Type B pancreatic cell (in vitro differentiated cells): ENCODE results near the gene RGCC. TPM values are rescaled to one million over a fixed set of nuclear protein-coding genes. Genes with fewer than 3 reads are reported as not detected.

ENCODE experiments used
- DNase-seq: peaks from one replicate; pipeline ENCODE4 v3.0.0; 2021; ENCODE audit warnings: mixed read lengths; ENCODE audit not compliant: unreplicated experiment; ENCODE audit errors: extremely low spot score
- H3K27ac Mint-ChIP-seq: 2 replicates; pipeline ENCODE4 v1.8.0; 2021; ENCODE audit warnings: mild to moderate bottlenecking, mixed read lengths
- H3K27me3 Mint-ChIP-seq: 2 replicates; pipeline ENCODE4 v1.8.0; 2021; ENCODE audit warnings: mixed read lengths
- H3K36me3 Mint-ChIP-seq: 2 replicates; pipeline ENCODE4 v1.8.0; 2021; ENCODE audit warnings: mixed read lengths
- H3K4me1 Mint-ChIP-seq: one replicate; pipeline ENCODE4 v1.8.0; 2021; ENCODE audit warnings: mixed read lengths; ENCODE audit not compliant: unreplicated experiment
- H3K4me3 Mint-ChIP-seq: 2 replicates; pipeline ENCODE4 v1.8.0; 2021; ENCODE audit warnings: mild to moderate bottlenecking, mixed read lengths
- H3K9me3 Mint-ChIP-seq: 2 replicates; pipeline ENCODE4 v1.8.0; 2021; ENCODE audit warnings: mixed read lengths
- CTCF ChIP-seq: fragments of 200-600 bp; sonication (generic); conservative IDR thresholded peaks from 2 replicates; pipeline ENCODE4 v1.5.0; 2021; ENCODE audit warnings: antibody characterized with exemption, mild to moderate bottlenecking
- total RNA-seq: library from RNA; stranded (reverse); gene quantifications from 2 replicates; pipeline ENCODE4 v1.2.1, GENCODE V29; 2021; ENCODE audit warnings: low replicate concordance

The RGCC gene
- total RNA-seq, 1 donor from 2014 or later: 2.7 TPM

GRCh38 chr13:41492432-41493260, 35.3 kb downstream of the RGCC start:
- H3K36me3 Mint-ChIP-seq: no peaks in the 10 kb centered on the region
- TF ChIP-seq CTCF: no peak
- H3K9me3 Mint-ChIP-seq: no peaks in the 10 kb centered on the region
- no peak overlapping the region for H3K4me3 Mint-ChIP-seq
- DNase-seq: no peak
- H3K27me3 Mint-ChIP-seq: peaks cover 15% of the 10 kb centered on the region
- H3K4me1 Mint-ChIP-seq: peaks cover 5% of the 10 kb centered on the region
- H3K27ac Mint-ChIP-seq: no peak overlapping the region

GRCh38 chr13:41494202-41494601, 36.9 kb downstream of the RGCC start:
- H3K4me3 Mint-ChIP-seq: no peak overlapping the region
- H3K27ac Mint-ChIP-seq: no peak overlapping the region
- no peak for TF ChIP-seq CTCF

DNA sequence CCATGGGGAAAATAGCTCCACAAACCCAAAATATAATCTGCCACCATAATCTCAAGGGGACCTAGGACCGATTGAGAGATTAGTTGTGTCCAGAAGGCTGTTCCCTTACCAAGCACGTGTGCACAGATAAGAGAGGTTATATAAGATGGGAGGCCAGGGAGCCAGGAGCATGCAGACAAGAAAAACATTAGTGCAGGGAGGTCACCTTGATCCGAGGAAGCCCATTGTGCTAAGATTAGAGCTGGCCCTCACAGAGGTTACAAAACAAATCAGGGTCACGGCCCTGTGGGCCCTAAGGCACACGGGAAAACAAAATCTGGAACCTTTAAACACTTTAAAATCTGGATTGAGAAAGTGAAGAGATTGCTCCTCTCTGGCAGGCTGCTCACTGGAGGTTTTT, 37.7 kb downstream of the RGCC start:
- DNase-seq: no peak
- Mint-ChIP-seq H3K27ac (no peak overlapping the region), H3K4me1 (peaks cover 5% of the 10 kb centered on the region), H3K27me3 (peaks cover 15% of the 10 kb centered on the region), H3K36me3 (no peaks in the 10 kb centered on the region), H3K4me3 (no peak overlapping the region), H3K9me3 (no peaks in the 10 kb centered on the region)
- no peak for TF ChIP-seq CTCF

More at GRCh38 chr13:41494202-41494601, 36.9 kb downstream of the RGCC start:
- no peak for DNase-seq
- Mint-ChIP-seq H3K4me1 (peaks cover 5% of the 10 kb centered on the region), H3K36me3 (no peaks in the 10 kb centered on the region), H3K9me3 (no peaks in the 10 kb centered on the region), H3K27me3 (peaks cover 15% of the 10 kb centered on the region)

DNA sequence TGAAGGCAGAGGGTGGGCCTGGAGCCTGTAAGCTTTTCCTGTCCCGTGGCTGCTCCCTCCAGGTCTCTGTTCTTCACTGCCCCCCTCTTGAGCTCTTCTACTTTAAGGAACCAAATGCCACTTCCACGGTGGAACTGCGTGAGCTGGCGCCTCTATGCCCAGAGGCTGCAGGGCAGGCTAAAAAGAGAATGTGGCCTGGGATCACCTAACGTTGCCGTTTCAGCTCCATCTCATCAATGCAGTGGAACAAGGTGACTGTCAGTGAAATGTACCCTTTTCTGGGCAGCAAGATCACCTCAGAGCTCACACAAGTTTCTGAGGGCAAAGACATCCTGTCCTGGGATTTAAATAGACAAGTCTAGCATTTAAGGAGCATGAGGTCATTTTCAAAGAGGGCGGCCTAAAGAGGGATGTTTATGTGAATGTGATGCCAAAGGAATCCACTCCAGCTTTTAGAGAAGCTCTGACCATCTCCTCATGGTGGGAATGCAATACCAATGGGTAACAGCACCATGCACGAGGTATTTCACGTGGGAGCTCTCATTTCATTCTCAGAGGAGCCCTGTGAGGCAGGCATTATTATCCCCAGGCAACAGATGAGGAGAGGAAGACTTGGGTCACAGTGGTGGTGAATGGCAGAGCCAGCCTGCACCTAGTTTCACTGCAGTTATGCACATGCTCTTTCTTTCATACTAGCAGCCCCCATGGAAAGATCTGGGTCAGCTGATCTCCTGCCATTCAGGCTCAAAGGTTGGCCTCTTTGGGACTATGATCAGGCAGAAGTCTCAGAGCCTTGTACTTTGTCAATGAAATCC, 39.3 kb downstream of the RGCC start:
- Mint-ChIP-seq H3K4me3 (no peak overlapping the region), H3K36me3 (no peaks in the 10 kb centered on the region), H3K27me3 (peaks cover 17% of the 10 kb centered on the region), H3K9me3 (no peaks in the 10 kb centered on the region), H3K4me1 (peaks cover 5% of the 10 kb centered on the region), H3K27ac (no peak overlapping the region)
- no peak for DNase-seq
- TF ChIP-seq CTCF: no peak

DNA sequence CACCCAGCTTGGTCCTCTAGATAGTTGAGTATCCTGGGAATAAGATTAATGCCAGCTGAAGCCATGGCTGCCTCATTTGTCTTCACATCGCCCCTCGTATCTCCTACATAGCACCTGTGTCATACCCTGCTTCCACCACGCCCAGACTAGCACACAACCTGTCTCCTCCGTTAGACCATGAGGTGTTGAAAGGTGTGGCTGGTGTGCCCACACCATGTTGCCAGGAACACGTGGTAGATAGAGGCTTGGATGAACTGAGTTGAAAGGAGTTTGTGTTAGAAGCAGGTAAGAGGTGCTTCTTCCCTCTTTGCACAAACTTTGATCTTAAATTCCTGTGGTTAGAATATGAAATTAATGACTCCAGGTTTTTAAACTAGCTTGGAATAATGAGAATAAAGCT, 40.1 kb downstream of the RGCC start:
- H3K27me3 Mint-ChIP-seq: peaks cover 17% of the 10 kb centered on the region
- no peak for TF ChIP-seq CTCF
- no peak overlapping the region for H3K4me3 Mint-ChIP-seq
- H3K27ac Mint-ChIP-seq: no peak overlapping the region
- H3K36me3 Mint-ChIP-seq: no peaks in the 10 kb centered on the region
- peaks cover 5% of the 10 kb centered on the region for H3K4me1 Mint-ChIP-seq
- no peaks in the 10 kb centered on the region for H3K9me3 Mint-ChIP-seq
- DNase-seq: no peak
